Measurements from ENCODE around the gene MAGI1.

GRCh38 chr3:65603631-65604030 lies 435.1 kb downstream of the MAGI1 start:
- TF ChIP-seq RAD21 (IDR thresholded peaks at IDR 0.05; ENCODE audit: low read length) (no peak), CTCF (IDR thresholded peaks at IDR 0.05) (no peak), NRF1 (IDR thresholded peaks at IDR 0.05; ENCODE audit: low read depth, low read length) (no peak), MAX (IDR thresholded peaks at IDR 0.05; ENCODE audit: low read depth) (no peak), RCOR1 (IDR thresholded peaks at IDR 0.05; ENCODE audit: low read length) (no peak), ELF1 (IDR thresholded peaks at IDR 0.05) (no peak), POLR2AphosphoS5 (IDR thresholded peaks at IDR 0.05; ENCODE audit: low read depth, low read length) (no peak), RXRA (IDR thresholded peaks at IDR 0.05; ENCODE audit: borderline replicate concordance, low read depth) (no peak), SIN3A (IDR thresholded peaks at IDR 0.05; ENCODE audit: borderline replicate concordance, low read depth, low read length) (no peak), USF1 (IDR thresholded peaks at IDR 0.05; ENCODE audit: borderline replicate concordance, low read depth) (no peak), FOXM1 (IDR thresholded peaks at IDR 0.05; ENCODE audit: low read depth) (no peak), REST (IDR thresholded peaks at IDR 0.05; ENCODE audit: low read depth, low read length) (no peak)

All from SK-N-SH (cell line).